Measurements from ENCODE around the gene ZNF266.

The ZNF266 gene

DNA sequence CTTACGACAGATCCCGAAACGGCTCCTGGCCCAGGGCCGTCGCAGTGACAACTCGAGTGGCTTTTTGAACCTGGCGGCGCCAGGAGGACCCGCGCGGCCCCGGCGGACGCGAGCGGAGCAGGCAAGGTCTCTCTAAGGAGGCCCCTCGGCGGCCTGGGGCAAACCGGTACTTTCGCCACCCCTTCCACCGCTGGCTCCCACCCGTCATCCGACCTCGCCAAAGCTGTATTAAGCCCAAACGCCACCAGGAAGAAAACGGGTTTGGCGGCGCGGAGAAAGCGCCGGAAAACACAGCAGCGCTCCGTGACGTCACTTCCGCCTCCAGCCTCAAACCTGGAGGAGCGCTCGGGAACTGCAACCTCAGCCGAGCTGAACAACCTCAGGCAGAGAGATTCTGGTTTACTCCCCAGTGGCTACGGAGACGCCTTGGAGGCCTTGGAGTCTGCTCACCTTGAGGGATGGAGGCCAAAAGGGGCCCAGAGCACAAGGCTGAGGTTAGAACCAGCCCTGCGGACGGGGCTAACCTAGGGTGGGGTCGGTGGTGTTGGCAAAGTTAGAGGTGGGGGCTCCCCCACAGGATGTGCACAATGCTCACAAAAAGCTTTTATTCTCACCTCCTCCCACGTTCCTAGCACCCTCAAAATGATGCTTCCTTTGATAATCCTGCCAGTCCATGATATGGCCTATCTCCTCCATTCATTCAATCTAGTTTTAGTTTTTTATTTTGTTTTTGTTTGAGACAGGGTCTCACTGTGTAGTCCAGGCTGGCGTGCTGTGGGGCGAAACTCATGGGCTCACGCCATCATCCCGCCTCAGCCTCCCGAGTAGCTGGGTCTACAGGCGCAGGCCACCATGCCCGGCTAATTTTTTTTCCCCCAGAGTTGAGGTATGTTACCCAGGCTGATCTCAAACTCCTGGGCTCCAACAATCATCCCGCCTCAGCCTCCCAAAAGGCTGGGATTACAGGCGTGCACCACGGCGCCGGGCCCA is at the start of gene ZNF266:
TSS of gene ZNF266 (minus strand) at position 295 of the 990 bp plus-strand sequence. CDS start 15,484 bp downstream, outside the sequence.
- TF ChIP-seq GATA2 (IDR thresholded peaks at IDR 0.05; ENCODE audit: low read depth, low read length), result no peak
- no peak for TF ChIP-seq GATA3 (IDR thresholded peaks at IDR 0.05; ENCODE audit: low read depth, low read length)

- TF ChIP-seq GATA2 (IDR thresholded peaks at IDR 0.05; ENCODE audit: low read depth, low read length), result no peak
- no peak for TF ChIP-seq GATA3 (IDR thresholded peaks at IDR 0.05; ENCODE audit: low read depth, low read length)
These were observed 49.8 kb upstream of the ZNF266 start for GRCh38 chr19:9485140-9485539.

- TF ChIP-seq GATA2 (IDR thresholded peaks at IDR 0.05; ENCODE audit: low read depth, low read length) (no peak), GATA3 (IDR thresholded peaks at IDR 0.05; ENCODE audit: low read depth, low read length) (no peak)
These were observed 39.6 kb upstream of the ZNF266 start for GRCh38 chr19:9474975-9475374.

DNA sequence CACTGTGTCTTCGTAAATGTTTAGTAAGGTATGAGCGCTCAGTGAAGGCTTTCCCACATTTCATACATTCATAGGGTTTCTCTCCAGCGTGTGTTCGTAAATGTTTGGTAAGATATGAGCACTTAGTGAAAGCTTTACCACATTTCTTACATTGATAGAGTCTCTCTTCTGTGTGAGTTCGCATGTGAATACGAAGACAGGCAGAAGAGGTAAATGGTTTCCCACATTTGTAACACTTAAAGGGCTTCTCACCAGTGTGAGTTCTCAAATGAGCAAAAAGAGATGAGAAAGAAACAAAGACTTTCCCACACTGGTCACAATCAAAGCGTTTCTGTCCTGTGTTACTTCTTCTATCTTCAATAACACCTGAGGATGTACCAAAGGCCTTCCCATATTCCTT is 31.8 kb upstream of the ZNF266 start:
- TF ChIP-seq GATA3 (IDR thresholded peaks at IDR 0.05; ENCODE audit: low read depth, low read length) (no peak), GATA2 (IDR thresholded peaks at IDR 0.05; ENCODE audit: low read depth, low read length) (no peak)

DNA sequence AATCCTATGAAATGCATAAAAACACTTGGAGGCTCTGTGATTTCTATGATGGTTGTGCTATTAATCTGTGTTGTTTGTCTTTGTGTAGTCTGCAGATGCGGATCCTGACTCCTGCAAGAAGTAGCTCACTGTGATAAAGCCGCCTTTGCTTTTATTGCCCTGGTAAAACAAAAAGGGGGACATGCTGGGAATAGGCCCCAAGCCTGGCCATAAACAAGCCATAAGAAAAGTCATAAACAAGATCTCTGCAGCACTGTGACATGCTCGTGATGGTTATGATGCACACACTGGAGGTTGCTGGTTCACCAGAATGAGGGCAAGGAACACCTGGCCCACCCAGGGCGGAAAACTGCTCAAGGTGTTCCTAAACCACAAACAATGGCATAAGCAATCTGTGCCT is 26.6 kb upstream of the ZNF266 start:
- no peak for TF ChIP-seq GATA2 (IDR thresholded peaks at IDR 0.05; ENCODE audit: low read depth, low read length)
- no peak for TF ChIP-seq GATA3 (IDR thresholded peaks at IDR 0.05; ENCODE audit: low read depth, low read length)

DNA sequence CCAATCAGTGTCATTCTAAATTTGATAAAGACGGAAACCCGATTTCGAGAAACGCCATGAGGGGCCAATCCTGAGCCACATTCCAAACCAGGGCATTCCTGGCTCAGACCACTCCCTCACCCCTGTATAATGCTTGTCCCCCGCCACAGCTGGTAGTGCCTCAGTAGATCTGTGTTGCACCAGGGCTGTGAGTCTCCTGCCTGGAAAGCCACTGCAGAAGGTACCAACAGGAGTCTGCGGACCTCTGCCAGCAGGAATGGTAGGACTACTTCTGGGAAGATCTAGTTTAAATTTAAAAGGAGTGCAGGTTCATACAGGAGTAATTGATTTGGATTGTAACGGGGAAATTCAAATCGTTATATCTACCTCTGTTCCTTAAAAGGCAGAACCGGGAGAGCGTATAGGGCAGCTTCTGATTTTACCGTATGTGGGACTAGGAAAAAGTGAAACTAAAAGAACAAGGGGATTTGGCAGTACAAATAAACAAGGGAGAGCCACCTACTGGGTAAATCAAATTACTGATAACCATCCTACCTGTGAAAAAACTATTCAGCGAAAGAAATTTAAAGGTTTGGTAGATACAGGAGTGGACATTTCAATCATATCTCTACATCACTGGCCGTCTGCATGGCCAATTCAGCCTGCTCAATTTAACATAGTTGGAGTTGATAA is 20.8 kb upstream of the ZNF266 start:
- TF ChIP-seq GATA3 (IDR thresholded peaks at IDR 0.05; ENCODE audit: low read depth, low read length) (no peak), GATA2 (IDR thresholded peaks at IDR 0.05; ENCODE audit: low read depth, low read length) (no peak)

- TF ChIP-seq GATA3 (IDR thresholded peaks at IDR 0.05; ENCODE audit: low read depth, low read length) (no peak), GATA2 (IDR thresholded peaks at IDR 0.05; ENCODE audit: low read depth, low read length) (no peak)
These were observed 18.6 kb upstream of the ZNF266 start for GRCh38 chr19:9453953-9454352.

- TF ChIP-seq GATA2 (IDR thresholded peaks at IDR 0.05; ENCODE audit: low read depth, low read length) (no peak), GATA3 (IDR thresholded peaks at IDR 0.05; ENCODE audit: low read depth, low read length) (no peak)
These were observed 9.7 kb upstream of the ZNF266 start for GRCh38 chr19:9445037-9445436.

DNA sequence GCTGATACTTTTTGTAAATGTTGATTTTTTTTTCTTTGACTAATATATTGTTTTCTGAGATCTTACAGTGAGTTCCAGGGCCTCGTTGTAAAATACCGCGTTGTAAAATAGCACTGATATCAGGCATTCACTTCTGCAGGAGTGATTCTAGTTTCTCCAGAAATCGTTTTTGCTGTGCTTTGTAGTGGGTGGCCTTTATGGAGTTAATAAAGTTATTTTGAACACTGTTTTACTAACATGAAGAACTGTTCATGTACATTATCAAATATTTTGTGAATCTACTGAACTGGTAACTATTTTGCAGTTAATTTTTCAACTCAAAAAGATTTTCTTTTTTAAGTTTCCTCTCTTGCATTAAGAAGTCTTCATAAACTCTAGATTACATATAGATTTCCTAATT is 985 bp upstream of the ZNF266 start:
- TF ChIP-seq GATA2 (IDR thresholded peaks at IDR 0.05; ENCODE audit: low read depth, low read length), result no peak
- no peak for TF ChIP-seq GATA3 (IDR thresholded peaks at IDR 0.05; ENCODE audit: low read depth, low read length)

- TF ChIP-seq GATA2 (IDR thresholded peaks at IDR 0.05; ENCODE audit: low read depth, low read length) (no peak), GATA3 (IDR thresholded peaks at IDR 0.05; ENCODE audit: low read depth, low read length) (no peak)
These were observed 3.9 kb downstream of the ZNF266 start for GRCh38 chr19:9431475-9431874.

GRCh38 chr19:9430444-9430843 is 4.9 kb downstream of the ZNF266 start:
- TF ChIP-seq GATA2 (IDR thresholded peaks at IDR 0.05; ENCODE audit: low read depth, low read length) (no peak), GATA3 (IDR thresholded peaks at IDR 0.05; ENCODE audit: low read depth, low read length) (no peak)

DNA sequence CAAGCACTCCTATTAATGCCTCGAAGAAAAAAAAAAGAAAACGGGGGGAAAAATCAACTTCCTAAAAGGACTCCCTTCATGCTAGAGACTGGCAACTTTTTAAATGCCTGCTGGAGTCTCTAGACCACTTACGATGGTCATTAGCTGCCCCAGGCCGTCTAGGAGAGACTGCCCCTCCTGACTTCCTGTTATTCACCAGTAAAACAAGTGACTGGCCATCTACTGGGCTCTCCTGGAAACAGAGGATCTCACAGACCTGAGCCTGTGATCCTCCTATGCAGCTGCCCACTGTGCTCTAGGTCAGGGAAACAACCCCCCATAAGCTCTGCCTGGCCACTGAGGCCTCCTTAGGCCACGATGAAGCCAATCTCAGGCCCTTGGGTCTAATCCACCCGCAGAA is 7.4 kb downstream of the ZNF266 start:
- TF ChIP-seq GATA2 (IDR thresholded peaks at IDR 0.05; ENCODE audit: low read depth, low read length) (no peak), GATA3 (IDR thresholded peaks at IDR 0.05; ENCODE audit: low read depth, low read length) (no peak)

- TF ChIP-seq GATA3 (IDR thresholded peaks at IDR 0.05; ENCODE audit: low read depth, low read length) (no peak), GATA2 (IDR thresholded peaks at IDR 0.05; ENCODE audit: low read depth, low read length) (no peak)
These were observed 22.0 kb downstream of the ZNF266 start for GRCh38 chr19:9413240-9413954.

DNA sequence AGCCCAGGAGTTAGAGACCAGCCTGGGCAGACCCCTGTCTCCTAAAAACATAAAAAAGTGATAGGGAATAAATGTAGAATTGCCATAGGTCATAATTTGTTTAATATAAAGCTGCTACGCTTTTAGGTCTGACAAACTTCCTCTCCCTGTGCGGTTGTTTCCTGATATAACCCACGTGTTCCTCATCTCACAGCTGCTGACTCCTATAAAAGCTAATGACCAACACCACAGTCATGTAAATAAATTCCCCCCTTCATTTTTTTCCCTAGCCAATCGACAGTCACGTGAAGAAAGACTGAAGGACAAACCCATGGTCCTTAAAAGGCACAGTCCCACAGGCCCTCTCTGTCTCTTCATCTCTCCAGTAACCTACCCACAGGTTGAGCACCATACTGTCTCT is 27.5 kb downstream of the ZNF266 start:
- TF ChIP-seq GATA2 (IDR thresholded peaks at IDR 0.05; ENCODE audit: low read depth, low read length) (no peak), GATA3 (IDR thresholded peaks at IDR 0.05; ENCODE audit: low read depth, low read length) (no peak)
